Activated naive CD4-positive, alpha-beta T cell treated with Interleukin-2 at 50 U/mL for 16 hours (primary cell): Measurements from ENCODE around the gene PHF21B.
"Not testable (repeated sequence)": the region's sequence is repeated elsewhere in the genome, so short reads cannot be mapped to it uniquely, and the experiment has no call there.

ENCODE experiments used
- DNase-seq: peaks from one replicate; pipeline ENCODE4 v3.0.0-alpha.2; 2020

The PHF21B gene

DNA sequence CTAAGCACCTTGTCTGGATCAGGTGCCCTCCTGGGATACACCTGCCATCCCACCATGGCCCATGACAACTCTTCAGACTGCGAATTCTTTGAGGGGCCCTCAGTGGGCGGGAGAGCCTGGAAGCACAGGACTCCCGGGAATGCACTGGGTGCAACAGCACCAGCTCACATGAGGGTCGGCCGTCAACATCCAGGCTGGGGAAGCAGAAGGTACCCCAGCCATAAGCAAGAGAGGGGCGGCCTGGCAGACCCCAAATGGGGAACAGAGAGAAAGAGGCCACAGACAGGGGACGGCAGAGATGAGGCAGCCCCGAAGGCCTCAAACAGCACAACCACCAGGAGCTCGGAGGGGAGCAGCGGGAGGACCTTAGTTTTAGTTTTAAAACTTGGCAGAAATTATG, 94.4 kb downstream of the PHF21B start:
- DNase-seq = no peak

DNA sequence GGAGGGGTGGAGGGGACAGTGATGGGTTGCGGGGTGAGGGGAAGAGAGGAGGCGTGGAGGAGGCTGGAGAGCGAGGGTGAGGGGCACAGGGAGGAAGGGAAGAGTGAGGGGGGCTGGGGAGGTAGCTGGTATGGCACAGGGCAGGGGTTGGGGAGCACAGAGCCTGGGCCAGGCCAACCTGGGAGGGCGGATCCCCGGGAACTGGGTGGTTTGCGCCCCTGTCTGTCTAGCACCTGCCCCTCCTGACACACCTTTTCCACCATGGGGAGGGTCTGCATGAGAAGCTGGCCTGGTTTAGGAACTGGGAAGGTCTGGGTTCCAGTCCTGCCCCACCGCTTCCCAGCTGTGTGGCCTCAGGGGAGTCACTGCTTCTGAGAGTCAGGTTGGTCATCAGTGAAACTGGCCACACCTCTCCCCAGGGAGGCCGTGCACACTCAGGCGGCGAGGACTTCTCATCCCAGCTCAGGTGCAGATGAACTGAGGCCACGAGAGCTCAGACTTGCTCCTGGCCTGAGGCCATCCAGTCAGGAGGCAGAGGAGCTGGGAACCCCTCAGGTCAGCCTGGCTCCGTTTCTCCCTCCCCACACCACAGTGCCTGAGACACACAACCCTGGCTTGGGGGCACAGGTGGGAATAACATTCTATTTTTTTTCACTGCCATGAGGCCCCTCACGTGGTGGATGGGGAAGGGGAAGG, 95.6 kb downstream of the PHF21B start:
- no peak for DNase-seq

DNA sequence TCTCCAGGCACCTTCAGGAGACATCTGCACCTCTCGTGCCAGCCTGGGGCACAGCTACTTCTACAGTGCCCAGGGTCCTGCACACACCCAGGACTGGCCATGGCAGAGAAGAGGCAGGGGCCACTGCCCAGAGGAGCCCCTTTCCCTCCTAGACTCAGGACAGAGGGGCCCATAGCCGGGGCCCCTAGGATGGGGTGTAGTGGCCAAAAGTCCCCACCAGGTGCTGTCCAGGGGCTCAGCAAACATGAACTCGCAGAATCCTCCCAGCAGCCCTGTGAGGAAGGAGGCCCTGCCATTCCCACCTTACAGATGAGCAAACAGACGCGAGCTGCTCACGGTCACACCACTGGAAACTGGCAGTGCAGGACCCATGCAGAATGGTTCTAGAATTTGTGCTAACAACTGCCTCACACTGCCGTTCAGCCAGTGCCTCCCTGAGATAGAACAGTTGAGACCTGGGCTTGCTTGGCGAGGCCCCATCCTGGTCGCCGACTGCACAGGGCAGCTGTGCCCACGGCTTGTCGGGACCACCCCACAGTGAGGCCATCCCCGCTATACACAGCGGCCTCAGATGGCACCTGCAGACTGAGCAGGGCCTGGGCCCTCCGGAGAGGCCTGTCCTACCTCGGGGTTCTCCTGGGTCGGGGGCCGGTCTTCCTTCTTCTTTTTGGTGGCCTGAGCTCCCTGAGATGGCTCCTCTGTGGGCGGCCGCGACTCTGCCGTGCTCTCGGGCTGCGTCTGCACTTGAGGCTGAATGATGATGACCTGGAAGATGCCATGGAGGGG, 96.4 kb downstream of the PHF21B start:
- no peak for DNase-seq

DNA sequence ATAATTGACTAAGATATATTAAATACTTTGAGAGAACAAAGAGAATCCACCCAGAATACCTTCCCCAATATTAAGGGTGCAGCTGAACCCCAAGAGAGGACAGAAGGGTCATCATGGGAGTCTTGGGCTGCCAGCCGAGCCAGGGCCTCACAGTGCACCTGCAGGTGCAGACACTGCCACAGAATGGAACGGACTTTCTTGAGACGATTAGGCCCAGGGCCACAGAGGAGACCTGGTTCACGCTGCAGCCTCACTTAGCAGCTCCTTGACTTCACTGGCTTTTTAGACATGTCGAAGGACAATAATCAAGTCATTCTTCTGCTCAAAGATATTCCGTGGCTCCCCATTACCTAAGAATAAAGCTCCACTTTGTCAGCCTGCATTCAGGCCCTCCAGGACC, 100.6 kb downstream of the PHF21B start:
- no peak for DNase-seq

DNA sequence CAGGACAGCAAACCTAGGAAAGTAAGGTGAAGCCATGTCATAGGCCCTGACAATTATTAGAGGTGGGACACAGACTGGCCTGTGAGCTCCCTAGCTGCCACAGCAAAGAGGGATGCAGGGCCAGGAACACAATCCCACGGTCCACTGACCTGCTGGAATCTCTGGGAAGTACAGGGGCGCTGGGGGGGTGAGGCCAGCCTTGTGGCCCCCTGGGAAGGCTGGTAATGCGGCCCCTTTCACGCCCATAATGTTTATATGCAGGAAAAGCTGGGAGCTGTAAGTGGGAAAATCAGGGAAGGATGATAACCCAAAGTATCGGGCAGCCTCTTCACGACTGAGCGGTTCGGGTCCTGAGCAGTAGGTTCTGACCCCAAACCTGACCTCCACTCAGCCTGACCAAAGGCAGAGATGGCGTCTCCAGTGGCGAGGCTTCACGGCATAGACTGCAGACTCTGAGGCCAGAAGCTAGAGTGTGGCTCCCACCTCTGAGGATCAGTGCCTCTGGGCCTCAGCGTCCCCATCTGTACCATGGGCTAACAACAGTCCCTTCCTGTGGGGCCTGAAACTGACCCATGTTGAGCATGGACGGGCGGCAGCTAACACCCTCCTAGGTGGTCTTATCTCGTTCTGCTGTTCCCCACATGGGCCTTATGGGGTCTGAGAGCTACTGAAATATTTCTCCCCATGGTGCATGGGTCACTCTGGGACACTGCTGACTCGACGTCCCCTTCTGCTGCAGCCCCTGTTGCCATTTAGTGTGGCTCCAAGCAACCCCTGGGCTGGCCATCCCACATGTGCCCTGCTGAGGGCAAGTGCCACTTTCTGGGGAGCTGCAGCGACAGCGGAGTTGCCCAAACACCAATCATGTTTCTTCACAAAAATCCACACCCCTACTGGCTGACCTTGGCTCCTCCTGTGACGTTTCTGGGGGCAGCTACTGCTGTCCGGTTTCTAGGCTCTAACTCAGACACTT, 101.8 kb downstream of the PHF21B start:
- no peak for DNase-seq

- no peak for DNase-seq
These were observed 102.7 kb downstream of the PHF21B start for GRCh38 chr22:44906999-44907644.

DNA sequence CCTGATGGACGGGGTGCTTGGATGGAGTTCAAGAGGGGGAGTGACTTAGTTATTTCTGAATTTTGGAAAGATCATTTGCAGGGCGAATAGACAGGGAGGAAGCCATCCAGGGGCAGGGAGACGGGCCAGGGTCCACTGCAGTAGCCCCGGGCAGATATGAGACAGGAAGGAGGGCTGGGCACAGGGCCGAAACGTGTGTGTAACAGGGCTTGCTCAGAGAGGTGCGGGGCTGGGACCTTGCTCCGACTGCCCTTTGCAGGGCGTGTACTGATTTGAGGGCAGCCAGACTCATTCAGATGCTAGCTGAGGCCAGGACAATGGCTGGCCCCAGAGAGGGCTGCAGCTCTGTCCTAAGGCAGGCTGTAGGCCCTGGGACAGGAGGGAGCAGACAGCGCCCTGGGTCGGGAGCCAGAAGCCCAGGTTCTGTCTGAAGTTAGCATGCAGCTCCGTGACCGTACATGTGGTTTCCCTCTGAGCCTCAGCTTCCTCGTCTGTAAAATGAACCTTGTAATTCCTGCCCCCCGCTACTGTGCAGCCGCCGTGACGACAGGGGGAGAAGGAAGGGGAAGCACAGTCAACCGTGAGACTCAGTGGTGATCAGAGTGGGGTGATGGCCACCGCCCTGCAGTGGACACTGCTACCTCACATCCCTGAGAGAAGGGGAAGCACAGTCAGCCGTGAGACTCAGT, 103.4 kb downstream of the PHF21B start:
- no peak for DNase-seq

DNA sequence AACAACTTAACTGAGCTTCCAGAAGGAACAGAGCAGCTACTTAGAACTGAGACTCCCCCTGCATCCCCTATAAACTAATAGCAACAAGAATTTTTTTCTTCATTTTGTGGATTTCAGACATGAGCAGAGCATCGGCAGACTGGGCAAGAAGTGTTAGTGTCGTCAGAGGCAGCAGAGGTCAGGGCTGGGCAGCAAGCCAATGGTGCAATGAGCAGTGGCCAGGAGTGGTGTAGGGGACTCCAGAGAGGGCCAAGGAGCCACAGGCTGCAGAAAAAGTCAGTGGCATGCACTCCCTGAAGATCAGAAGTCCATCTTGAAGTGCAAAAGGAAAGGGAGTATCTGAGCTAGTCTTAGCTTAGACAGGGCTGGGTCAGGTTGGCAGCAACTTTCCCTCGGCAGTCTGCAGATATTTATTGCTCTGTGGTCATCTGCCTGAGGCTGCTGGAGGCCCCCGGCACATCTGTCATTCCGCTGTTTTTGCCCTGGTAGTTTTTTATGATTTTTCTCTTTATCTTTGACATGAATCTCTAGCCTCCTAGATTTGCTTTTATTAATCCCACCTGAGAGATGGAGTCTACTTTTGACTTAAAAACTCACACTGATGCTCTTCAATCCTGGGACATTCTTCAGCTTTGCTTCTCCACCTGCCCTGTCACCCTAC, 105.2 kb downstream of the PHF21B start:
- DNase-seq = not testable (repeated sequence)

- DNase-seq = not testable (repeated sequence)
These were observed 106.6 kb downstream of the PHF21B start for GRCh38 chr22:44903164-44903563.

DNA sequence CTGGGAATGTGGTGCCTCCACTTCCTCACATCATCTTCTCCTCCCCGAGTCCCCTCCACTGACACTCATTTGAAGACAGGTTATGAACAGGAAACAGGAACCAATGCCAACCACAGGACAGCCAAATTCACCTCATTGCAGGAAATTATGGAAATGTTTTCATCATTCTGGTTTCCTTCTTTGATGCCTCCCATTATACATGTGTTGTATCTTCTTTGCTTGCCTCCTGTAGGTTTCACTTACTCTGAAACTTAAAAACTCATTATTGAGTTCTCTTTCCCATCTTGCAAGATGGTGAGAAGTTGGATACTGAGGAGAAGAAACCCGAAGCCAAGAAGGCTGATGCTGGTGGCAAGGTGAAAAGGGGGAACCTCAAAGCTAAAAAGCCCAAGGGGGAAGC, 108.5 kb downstream of the PHF21B start:
- DNase-seq = no peak

- DNase-seq = no peak
These were observed 111.6 kb downstream of the PHF21B start for GRCh38 chr22:44898236-44898635.

DNA sequence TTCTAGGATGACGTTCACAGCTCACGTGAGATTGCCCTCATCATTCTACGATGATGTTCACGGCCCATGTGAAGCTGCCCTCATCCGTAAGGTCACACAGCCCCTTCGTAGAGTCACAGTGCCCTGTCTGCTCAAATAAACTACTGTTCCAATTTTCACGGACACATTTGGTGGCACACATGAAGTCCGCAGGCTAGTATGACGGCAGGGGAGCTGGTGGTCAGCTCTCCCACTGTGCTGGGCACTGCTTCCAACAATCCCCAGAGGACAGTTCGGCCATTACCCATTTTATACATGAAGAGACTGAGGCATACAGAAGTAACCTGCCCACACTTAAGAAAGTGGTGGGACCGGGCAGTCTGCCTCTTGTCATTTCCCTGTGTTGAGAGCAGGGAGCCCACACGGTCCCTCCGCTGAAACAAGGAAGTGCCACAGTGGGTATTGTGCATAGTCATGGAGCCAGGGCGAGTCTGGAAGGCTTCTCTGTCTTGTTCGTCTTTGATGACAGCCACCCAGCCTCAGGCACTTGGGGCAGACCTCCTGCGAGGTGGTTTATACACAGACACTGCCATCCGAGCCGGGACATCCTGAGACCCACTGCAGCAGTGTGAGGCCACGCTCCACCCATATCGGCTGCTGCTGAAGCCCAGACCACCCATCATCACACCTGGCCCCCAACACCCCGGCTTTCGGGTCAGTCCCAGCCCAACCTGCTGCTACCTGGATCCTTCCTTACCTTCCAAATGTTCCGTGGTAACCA, 114.3 kb downstream of the PHF21B start:
- DNase-seq = no peak

DNA sequence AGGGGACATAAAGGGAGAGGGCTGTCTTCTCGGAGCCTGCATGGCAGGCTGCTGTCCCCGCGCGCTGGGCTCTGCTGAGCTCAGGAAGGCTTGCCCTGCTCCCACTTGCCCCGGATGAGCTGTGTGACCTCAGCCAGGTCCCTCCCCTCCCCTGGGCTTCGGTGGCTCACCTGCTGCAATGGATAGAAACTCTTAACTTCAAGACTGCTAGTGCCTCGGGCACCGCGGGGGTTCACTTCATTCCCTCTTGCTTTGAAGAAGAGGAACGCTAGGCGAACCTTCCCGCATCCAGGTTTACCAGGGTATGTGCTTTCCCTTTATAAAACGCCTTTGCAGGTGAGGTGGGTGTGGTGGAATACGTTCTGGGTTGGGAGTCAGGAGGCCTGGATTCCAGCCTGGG, 115.0 kb downstream of the PHF21B start:
- DNase-seq = no peak

GRCh38 chr22:44894321-44894720, 115.5 kb downstream of the PHF21B start:
- DNase-seq = no peak

DNA sequence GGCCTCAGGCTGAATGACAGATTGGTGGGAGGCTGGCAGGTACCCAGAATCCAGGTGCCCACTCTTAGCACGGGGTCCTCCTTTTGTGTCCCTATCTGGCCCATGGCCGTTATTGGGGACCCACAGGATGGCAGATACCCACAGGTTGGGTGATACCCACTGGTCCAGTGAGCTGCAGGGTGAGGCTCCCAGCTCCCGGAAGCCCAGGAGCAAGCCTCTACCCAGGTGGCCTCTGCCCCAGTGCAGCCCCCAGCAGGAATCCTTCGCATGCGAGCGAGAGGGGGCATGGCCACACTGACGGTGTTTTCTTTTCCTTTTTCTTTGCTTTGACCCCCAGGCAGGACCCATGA, 116.1 kb downstream of the PHF21B start:
- no peak for DNase-seq

DNA sequence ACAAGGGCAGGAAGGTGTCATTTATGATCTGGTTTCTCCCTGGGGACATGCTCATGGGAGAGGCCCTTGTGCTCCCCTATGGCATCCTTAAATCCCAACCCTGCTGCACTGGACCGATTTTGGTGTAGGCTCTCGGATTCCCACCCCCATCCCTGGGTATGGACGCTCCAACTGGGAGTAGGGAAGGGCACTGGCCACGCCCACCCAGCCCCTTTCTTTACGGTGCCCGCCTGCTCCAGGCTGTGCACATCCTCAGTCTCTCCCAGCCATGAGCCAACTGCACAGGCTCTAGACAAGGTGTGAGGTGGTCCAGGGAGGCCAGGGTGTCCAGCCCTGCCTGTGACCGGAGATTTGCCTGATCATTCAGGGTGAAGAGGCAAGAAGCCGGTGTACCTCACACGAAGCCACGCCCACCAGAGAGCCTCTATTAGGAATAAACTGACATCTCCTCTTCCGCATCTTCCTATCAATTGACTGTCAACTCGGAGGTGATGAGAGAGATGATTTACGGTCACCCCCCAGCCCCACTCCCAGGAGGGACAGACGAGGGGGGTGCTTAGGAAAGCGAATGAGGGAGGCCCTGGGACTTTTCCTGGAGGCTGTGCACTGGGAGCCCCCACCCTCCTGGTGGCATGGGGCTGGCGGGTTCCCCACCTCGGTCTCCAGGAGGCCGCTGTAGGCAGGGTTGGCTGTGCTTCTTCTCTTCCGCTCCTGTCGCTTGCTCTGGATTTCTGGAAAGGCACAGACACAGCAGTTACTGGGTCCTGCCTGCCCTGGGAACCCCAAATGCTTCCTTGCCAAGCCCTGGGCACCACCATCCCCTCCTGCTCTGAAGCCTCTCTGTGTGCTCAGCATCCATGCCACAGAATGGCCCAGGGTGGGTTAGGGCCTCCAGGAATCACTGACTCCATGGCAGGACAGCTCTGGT, 116.7 kb downstream of the PHF21B start:
- no peak for DNase-seq

DNA sequence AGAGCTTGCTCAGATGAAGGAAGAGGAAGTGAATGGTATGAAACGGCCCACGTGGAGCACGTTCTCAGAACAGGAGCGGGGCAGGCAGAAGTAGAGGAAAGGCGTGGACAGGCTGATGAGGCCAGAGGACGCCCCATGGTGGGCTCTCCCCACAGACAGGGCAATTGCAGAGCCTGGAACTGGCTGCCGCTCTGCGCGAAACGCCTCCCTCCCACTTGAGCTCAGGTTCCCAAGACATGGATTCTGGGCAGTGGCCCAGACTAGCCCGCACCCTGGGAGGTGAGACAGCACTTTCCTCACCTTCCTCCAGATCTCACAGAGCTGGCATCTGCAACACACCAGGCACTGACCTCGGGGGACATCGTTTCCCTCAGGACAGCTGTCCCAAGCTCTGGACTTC, 117.6 kb downstream of the PHF21B start:
- DNase-seq = no peak

DNA sequence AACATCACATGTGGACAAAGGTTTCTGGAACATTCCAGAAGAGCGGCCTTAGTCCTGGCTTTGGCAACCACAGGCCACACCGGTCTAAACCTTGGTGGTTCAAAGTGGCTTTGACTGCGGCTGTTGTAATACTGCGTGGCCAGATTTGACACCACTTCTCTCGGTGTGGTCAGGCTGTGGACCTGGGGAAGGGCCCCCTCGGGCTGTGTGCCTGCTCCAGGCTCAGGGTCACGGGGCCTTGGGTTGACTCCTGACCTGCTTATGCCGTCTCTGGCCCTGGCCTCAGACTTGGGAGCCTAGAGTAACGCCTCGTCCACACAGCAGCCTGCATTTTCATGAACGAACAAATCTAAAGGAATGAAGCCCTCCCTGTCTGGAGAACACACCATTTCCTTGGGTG, 118.0 kb downstream of the PHF21B start:
- DNase-seq = no peak

DNA sequence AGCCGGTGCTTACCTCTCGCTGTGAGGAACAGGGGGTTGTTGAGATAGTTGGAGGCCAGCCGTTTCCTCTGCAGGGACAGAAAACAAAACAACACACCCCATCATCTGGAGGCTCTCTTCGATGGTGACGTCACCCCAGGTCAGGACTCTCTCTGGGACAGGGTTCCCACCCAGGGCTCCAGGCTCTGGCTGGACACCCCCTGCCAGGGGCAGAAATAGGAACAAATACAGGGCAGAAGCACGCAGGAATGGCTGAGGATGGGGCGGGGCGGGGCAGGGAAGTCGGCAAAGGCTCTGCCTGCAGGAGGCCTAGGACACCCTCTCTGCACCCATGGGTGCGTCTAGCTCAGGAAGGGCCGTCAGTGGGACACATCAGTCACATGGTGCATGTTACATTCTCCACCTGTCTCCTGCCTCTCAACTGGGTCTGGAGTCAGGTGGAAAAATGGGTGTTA, 118.5 kb downstream of the PHF21B start:
- DNase-seq = no peak
